HG03139 (cell line): ENCODE results near the gene WDR74.
A peak's percentile ranks its signal among the peaks of the same experiment; 100 is the strongest.

Experiments
- ATAC-seq: cut with Tn5 transposase; IDR thresholded peaks from one replicate; pipeline ENCODE4 v1.9.1; 2021; ENCODE audit not compliant: unreplicated experiment

The WDR74 gene

GRCh38 chr11:62799486-62799885 is 39.9 kb downstream of the WDR74 start:
- ATAC-seq = no peak

GRCh38 chr11:62796281-62796680 is 43.1 kb downstream of the WDR74 start:
- ATAC-seq = no peak

DNA sequence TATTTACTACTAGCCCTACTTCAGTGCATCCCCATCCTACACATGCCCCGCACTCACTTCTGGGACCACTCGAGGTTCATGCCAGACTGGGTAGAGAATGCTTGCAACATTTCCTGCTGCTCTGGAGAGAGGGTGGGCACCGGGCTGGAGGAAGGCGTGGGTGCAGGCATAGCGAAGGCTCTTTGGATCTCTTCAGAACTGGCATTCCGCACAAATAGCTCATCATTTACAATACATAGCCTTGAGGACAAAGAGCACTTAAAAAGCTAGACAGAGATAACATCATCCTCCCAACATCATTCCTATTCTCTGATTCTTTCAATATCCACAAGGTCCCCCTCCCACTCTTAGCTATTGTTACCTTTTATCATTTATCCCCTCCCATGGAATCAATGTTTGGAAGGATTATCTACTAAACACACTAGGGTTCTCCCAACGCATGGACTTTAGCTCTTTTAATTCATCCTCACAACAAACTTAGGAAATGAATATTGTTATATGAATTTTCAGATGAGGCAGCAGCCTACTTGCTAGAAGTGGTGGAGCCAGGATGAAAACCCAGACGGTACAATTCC is 45.1 kb downstream of the WDR74 start:
- no peak for ATAC-seq

GRCh38 chr11:62792202-62792575 is 47.2 kb downstream of the WDR74 start:
- ATAC-seq = no peak

DNA sequence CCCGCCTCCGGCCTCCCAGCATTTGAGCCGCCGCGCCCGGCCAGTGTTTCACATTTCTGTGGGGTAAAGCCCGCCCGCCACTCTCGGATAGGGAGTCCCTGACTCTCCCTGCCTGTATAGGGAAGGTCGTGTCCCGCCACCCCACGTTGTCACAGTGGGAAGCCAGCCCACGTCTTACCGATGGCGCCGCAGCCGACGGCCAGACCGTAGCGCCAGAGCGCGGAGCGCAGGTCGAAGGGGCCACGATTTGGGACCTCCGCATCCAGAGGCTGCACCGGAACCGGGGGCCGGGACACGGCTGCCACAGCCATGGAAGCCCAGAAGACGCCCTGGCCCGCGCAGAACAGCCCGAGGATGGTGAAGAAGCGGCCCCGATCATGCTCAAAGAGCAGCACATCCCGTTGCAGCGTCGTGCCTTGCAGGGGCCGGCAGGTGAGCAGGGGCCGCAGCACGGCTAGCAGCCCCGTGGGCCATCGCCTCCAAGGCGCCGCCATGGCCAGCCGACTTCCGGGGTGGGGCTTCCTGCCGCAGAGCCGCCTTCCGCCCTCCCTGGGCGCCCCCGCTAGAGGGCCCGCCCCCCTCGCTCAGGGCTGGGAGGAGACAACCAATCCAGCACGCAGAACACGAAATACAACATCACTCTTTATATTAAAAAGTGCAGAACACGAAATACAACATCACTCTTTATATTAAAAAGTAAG is 47.7 kb downstream of the WDR74 start, which contains the start of gene TMEM223:
Gene TMEM223 (minus strand): TSS at position 506 of the 701 bp plus-strand sequence. CDS start 12 bp downstream, at position 494.
- ATAC-seq = peak; percentile 62

GRCh38 chr11:62789576-62789975 is 49.8 kb downstream of the WDR74 start:
- ATAC-seq = no peak

DNA sequence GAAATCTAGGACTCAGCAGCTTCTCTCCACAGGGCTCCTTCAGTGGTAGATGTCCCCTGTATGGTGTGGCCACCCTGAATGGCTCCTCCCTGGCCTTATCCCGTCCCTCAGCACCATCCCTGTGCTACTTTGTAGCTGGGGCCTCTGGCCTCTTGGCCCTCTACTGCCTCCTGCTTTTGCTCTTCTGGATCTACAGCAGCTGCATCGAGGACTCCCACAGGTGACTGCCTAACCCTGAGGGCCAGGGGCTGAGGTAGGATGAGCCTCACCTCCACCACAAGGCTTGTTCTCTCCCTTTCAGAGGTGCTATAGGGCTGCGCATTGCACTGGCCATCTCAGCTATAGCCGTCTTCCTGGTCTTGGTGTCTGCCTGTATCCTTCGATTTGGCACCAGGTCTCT is 50.4 kb downstream of the WDR74 start:
- ATAC-seq = no peak

- ATAC-seq = peak; percentile 64
Measured at GRCh38 chr11:62787005-62787759, 52.2 kb downstream of the WDR74 start, which contains the start of gene TMEM179B. Gene TMEM179B, plus strand, starts transcription at chr11:62787402. Its CDS starts 30 bp downstream, at chr11:62787432.

DNA sequence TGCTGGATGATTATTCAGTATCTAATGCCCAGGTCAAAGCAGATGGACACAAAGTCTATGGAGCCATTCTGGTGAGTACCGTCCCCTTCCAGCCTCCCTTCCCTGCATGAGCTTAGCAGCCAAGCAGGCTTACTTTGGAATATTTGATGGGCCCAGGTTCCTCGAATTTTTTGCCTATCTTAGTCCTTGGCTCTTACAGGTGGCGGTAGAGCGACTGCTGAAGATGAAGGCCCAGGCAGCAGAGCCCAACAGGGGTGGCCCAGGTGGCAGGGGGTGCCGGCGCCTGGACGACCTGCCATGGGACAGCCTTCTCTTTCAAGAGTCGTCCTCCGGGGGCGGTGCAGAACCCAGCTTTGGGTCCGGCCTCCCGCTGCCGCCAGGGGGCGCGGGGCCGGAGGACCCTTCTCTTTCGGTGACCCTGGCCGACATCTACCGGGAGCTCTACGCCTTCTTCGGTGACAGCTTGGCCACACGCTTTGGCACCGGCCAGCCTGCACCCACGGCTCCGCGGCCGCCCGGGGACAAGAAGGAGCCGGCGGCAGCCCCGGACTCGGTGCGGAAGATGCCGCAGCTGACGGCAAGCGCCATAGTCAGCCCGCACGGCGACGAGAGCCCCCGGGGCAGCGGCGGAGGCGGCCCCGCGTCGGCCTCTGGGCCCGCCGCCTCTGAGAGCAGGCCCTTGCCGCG is 52.9 kb downstream of the WDR74 start:
- ATAC-seq = peak; percentile 46
